M059J (cell line): ENCODE results near the gene PLA2G15. TPM values are rescaled to one million over a fixed set of nuclear protein-coding genes. Genes with fewer than 3 reads are reported as not detected.

Experiments used
- DNase-seq: peaks from one replicate; pipeline ENCODE4 v3.0.0-alpha.2; 2012; ENCODE audit warnings: low read depth
- total RNA-seq: library from RNA; depleted of rRNA; stranded (reverse); fragments of >200 nt; shearing (Covaris generic); gene quantifications from 2 replicates; pipeline ENCODE4 v1.2.3, GENCODE V29; 2014

The PLA2G15 gene
- total RNA-seq, 1 experiment from 2014 or later, result 36.6 TPM

GRCh38 chr16:68232335-68232734 is 12.8 kb upstream of the PLA2G15 start:
- no peak for DNase-seq

GRCh38 chr16:68233085-68233834 is 11.9 kb upstream of the PLA2G15 start:
- no peak for DNase-seq

DNA sequence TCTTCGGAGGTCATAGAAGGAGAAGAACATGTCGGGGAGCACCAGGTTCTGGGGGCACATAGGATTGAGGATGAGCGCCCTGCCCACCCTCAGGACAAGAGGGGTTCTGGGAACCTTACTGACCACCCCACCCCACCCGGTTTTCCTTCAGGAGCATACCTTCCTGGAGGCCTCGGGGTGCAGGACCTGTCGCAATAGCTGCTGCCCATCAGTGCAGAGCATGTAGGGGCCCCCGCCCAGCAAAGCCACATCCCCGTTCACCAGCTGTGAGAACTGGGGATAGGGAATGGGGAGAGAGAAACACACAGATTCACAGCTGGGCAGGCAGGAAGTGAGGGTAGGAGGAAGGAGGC is 11.4 kb upstream of the PLA2G15 start:
- DNase-seq, result no peak

- DNase-seq, result no peak
Measured at GRCh38 chr16:68234188-68235107, 10.7 kb upstream of the PLA2G15 start.

GRCh38 chr16:68235108-68235886 is 9.9 kb upstream of the PLA2G15 start:
- no peak for DNase-seq

DNA sequence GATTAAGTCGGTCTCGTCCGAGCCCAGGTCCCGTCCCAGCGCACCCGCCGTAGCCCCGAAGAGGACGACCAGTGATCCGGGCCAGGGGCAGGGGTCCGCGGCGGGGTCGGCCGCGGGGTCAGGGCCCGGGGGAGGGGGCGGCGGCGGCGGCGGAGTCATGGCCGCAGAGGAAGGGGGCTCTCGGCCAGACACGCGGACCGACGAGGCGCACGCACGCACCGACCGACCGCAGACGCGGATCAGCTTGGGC is 9.4 kb upstream of the PLA2G15 start, which contains the start of gene ESRP2:
Gene ESRP2, minus strand, starts transcription at position 241 of the 250 bp plus-strand sequence. Its CDS starts 82 bp downstream, at position 159.
- no peak for DNase-seq

- no peak for DNase-seq
Measured at GRCh38 chr16:68236137-68236825, 8.9 kb upstream of the PLA2G15 start.

GRCh38 chr16:68236826-68237242 is 8.3 kb upstream of the PLA2G15 start:
- DNase-seq, result no peak

DNA sequence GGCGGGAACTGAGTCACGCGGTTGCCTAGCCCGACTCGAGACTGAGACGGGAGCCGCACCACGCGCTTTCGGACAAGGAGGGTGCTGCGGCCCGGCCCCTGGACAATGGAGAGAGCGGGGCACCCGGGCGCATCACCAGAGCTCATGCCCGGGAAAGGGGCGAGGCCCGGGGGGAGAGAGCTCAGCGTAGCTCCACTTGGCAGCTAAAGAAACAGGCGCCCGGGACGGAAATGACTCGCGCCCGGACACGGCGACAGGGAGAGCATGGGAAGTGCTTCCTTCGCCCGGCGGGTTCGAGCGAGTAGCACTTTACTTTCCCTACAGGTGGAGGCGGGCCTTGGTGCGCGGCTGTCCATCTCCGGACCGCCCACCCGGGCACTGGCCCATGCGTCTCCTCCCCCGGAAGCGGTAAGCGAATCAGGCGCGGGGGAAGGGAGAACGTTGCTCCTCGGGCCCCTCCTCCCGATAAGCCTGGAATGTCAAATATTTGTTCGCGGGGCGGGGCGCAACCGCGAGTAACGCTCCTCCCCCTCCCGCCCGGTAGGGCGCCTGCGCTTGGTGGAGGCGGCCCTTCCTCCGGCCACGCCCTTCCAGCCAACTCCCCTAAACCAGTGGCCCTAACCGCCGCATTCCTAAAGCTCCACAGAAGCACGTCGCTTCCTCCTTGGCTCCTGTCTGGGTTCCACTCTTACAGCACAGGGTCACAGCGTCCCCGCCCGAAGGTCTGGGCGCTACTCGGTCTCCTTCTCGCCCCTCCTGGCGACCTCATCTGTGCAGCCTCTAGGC is 7.7 kb upstream of the PLA2G15 start:
- peak; percentile 98 for DNase-seq

- no peak for DNase-seq
Measured at GRCh38 chr16:68238029-68238345, 7.2 kb upstream of the PLA2G15 start.

GRCh38 chr16:68242085-68242484 is 3.1 kb upstream of the PLA2G15 start:
- DNase-seq, result no peak

DNA sequence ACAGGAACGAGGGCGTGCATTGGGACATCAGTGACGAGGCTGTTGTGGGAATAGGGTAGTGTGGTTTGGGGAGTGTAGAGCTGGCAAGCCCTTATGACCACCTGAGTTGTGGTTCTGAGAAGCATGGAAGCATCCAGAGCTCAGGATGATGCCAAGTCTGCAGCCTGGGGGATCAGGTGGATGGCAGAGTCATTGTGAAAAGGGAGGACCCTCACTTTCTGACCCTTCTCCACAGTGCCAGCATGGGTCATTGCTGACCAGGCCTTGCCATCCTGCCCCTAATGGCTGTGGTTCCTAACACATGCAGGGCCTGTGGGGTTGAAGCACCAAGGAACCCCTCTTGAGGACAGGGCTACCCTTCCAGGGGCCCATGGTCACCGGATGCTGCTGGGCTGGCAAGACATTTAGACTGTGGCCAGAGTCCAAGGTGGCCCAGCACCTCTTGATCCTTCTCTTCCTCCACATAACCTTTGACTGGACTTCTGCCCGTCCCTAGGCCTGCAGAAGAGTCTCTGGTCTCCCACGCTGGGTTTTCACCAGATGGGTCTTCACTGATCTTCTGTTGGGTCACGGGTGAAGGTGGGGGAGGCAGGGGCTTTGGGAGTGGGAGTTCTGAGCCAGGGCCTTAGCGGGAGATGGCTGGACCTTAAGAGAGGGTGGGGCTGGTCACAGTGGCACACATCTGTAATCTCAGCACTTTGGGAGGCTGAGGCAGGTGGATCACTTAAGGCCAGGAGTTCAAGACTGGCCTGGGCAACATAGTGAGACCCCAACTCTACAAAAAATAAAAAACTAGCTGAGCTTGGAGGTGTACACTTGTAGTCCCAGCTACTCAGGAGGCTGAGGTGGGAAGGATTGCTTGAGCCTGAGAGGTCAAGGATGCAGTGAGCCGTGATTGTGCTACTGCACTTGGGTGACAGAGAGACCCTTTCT is 2.0 kb upstream of the PLA2G15 start:
- no peak for DNase-seq

DNA sequence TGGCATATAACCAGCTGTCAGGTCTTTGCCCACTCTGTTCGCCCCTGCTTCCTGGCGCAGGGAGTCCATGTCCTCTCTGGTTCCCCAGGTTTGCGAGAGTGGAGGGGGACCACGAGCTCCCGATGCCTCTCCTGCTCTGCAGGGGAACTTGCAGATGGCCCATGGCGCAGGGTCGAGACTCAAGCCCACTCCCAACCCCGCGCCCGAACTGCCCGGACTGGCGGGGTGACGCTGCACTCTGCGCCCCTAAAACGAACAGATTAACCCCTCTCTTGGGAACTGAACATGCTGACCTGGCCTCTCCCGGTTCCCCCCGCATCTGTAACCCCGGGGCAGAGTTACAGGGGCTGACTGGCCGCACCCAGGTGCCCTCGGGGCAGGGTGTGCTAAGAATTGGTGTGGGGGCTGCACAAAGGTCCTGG is 681 bp upstream of the PLA2G15 start:
- DNase-seq, result no peak

- no peak for DNase-seq
Measured at GRCh38 chr16:68246121-68246520, 948 bp downstream of the PLA2G15 start.

GRCh38 chr16:68246666-68247065 is 1.5 kb downstream of the PLA2G15 start:
- DNase-seq, result no peak

GRCh38 chr16:68247400-68247799 is 2.2 kb downstream of the PLA2G15 start:
- no peak for DNase-seq

GRCh38 chr16:68247932-68248331 is 2.8 kb downstream of the PLA2G15 start:
- no peak for DNase-seq

DNA sequence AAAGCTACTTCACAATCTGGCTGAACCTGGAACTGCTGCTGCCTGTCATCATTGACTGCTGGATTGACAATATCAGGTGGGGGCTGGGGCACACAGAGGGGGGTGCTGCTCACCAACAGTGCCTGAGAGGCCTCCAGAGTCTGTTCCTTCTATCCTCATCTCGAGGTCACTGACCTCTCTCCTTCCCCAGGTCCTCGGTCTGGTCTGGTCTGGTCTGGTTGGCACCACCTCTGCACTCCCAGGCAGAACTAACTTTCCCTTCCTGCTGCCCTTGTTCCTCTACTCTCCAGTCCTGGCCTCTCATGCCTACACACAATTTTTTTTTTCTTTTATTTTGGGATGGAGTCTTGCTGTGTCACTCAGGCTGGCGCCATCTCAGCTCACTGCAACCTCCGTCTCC is 4.2 kb downstream of the PLA2G15 start:
- DNase-seq, result no peak

DNA sequence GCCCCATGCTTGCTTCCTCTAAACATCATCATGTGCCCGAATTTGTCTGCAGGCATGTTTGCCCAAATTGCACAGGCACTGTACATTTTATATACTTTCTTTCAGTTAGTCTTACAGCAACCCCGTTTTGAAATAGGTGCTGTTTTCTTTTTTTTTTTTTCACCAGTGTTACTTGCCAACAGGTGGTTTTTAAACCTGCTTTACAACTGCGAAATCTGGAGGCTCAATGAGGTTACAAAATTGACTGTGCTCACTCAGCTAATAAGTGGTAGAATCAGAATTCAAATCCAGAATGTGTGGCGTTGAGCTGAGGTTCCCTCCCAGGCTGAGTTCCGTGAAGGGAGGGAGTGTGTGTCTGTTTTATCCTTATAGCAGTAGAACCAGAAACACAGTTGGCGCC is 5.8 kb downstream of the PLA2G15 start:
- DNase-seq, result no peak

- no peak for DNase-seq
Measured at GRCh38 chr16:68251832-68252231, 6.7 kb downstream of the PLA2G15 start.
